ENCODE results near the gene GFOD1.

The GFOD1 gene

GRCh38 chr6:13486679-13487121 is 700 bp downstream of the GFOD1 start:
- Histone ChIP-seq H3K4me1 (ENCODE audit: control insufficient read depth, low read length) (peaks cover 30% of the 10 kb centered on the region), H3F3A (ENCODE audit: control insufficient read depth, insufficient read depth) (no peaks in the 10 kb centered on the region), H3K27me3 (ENCODE audit: control insufficient read depth, low read length) (peaks cover 22% of the 10 kb centered on the region), H4K20me1 (ENCODE audit: control insufficient read depth, insufficient read depth, low read depth, low read length) (no peaks in the 10 kb centered on the region), H3K4me2 (ENCODE audit: low read length) (peak overlapping the region; percentile 97), H3K4me3 (ENCODE audit: low read length) (peak overlapping the region; percentile 88), H3K9me2 (replicated peaks; ENCODE audit: control insufficient read depth, low read length) (no peaks in the 10 kb centered on the region), H3K36me3 (ENCODE audit: control insufficient read depth, low read length) (no peaks in the 10 kb centered on the region), H3K79me2 (ENCODE audit: control insufficient read depth, low read length) (peaks cover 30% of the 10 kb centered on the region), H3K27ac (ENCODE audit: low read depth, low read length) (no peak overlapping the region), H3K9me3 (ENCODE audit: control insufficient read depth, insufficient read depth, low read length) (no peaks in the 10 kb centered on the region)
- no peak for TF ChIP-seq CTCF (IDR thresholded peaks at IDR 0.05; ENCODE audit: low read depth, low read length, poor library complexity, severe bottlenecking)
- TF ChIP-seq EZH2phosphoT487 (IDR thresholded peaks at IDR 0.05; ENCODE audit: borderline replicate concordance, low read length): no peak

- Histone ChIP-seq H3K4me1 (ENCODE audit: control insufficient read depth, low read length) (peaks cover 30% of the 10 kb centered on the region), H3K27me3 (ENCODE audit: control insufficient read depth, low read length) (peaks cover 22% of the 10 kb centered on the region), H3K9me2 (replicated peaks; ENCODE audit: control insufficient read depth, low read length) (no peaks in the 10 kb centered on the region), H4K20me1 (ENCODE audit: control insufficient read depth, insufficient read depth, low read depth, low read length) (no peaks in the 10 kb centered on the region), H3K9me3 (ENCODE audit: control insufficient read depth, insufficient read depth, low read length) (no peaks in the 10 kb centered on the region), H3K36me3 (ENCODE audit: control insufficient read depth, low read length) (no peaks in the 10 kb centered on the region), H3K4me2 (ENCODE audit: low read length) (peak overlapping the region; percentile 97), H3K4me3 (ENCODE audit: low read length) (peak overlapping the region; percentile 88), H3F3A (ENCODE audit: control insufficient read depth, insufficient read depth) (no peaks in the 10 kb centered on the region), H3K27ac (ENCODE audit: low read depth, low read length) (no peak overlapping the region), H3K79me2 (ENCODE audit: control insufficient read depth, low read length) (peaks cover 32% of the 10 kb centered on the region)
- no peak for TF ChIP-seq CTCF (IDR thresholded peaks at IDR 0.05; ENCODE audit: low read depth, low read length, poor library complexity, severe bottlenecking)
- TF ChIP-seq EZH2phosphoT487 (IDR thresholded peaks at IDR 0.05; ENCODE audit: borderline replicate concordance, low read length): no peak
Observed at GRCh38 chr6:13485923-13486562, 1.4 kb downstream of the GFOD1 start.

- peak overlapping the region; percentile 97 for H3K4me2 ChIP-seq (ENCODE audit: low read length)
- peaks cover 32% of the 10 kb centered on the region for H3K79me2 ChIP-seq (ENCODE audit: control insufficient read depth, low read length)
- no peaks in the 10 kb centered on the region for H4K20me1 ChIP-seq (ENCODE audit: control insufficient read depth, insufficient read depth, low read depth, low read length)
- peak overlapping the region; percentile 88 for H3K4me3 ChIP-seq (ENCODE audit: low read length)
- TF ChIP-seq CTCF (IDR thresholded peaks at IDR 0.05; ENCODE audit: low read depth, low read length, poor library complexity, severe bottlenecking) (no peak), EZH2phosphoT487 (IDR thresholded peaks at IDR 0.05; ENCODE audit: borderline replicate concordance, low read length) (no peak)
- H3K4me1 ChIP-seq (ENCODE audit: control insufficient read depth, low read length): peaks cover 30% of the 10 kb centered on the region
- no peaks in the 10 kb centered on the region for H3F3A ChIP-seq (ENCODE audit: control insufficient read depth, insufficient read depth)
- H3K27ac ChIP-seq (ENCODE audit: low read depth, low read length): no peak overlapping the region
- H3K27me3 ChIP-seq (ENCODE audit: control insufficient read depth, low read length): peaks cover 22% of the 10 kb centered on the region
- no peaks in the 10 kb centered on the region for H3K9me2 ChIP-seq (replicated peaks; ENCODE audit: control insufficient read depth, low read length)
- no peaks in the 10 kb centered on the region for H3K36me3 ChIP-seq (ENCODE audit: control insufficient read depth, low read length)
- H3K9me3 ChIP-seq (ENCODE audit: control insufficient read depth, insufficient read depth, low read length): no peaks in the 10 kb centered on the region
Observed at GRCh38 chr6:13485303-13485702, 2.1 kb downstream of the GFOD1 start.
